ENCODE data around the gene BTBD16.

GRCh38 chr10:122281018-122281626 is 10.0 kb downstream of the BTBD16 start:
- no peak for TF ChIP-seq CTCF (IDR thresholded peaks at IDR 0.05)
- no peak for TF ChIP-seq POLR2A (IDR thresholded peaks at IDR 0.05)
- TF ChIP-seq POLR2AphosphoS5 (IDR thresholded peaks at IDR 0.05; ENCODE audit: insufficient read depth in 1 of 2, low read depth in 1 of 2) = no peak
